C4-2B (cell line): ENCODE data around the gene COBL.

ENCODE experiments used
- ZFX ChIP-seq: fragments of 450-650 bp; IDR thresholded peaks from 2 replicates; pipeline ENCODE4 v1.6.1; 2017
- TF ChIP-seq, protein P1 (sequence below): fragments of 450-650 bp; conservative IDR thresholded peaks from 2 replicates; pipeline ENCODE4 v1.5.1; 2017; ENCODE audit warnings: mild to moderate bottlenecking

DNA sequence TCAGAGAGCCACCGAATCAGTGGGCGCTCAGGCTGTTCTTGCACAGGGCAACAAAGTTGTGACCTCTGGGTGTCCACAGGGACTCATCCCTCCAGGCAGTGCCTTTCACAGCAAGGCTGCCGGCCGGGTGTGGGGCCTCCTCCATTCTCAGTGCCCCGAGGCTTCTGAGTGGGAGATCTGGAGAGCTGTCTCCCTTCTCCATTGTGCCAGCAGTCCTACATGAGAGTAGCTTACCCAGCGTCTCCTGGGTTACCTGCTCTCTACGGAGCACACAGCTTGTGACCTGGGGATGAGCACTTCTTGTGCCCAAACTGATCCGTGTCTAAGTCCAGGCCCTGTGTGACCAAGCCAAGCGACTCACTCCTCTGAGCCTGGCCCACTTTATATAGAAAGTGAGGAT lies 293.1 kb downstream of the COBL start:
- TF ChIP-seq, protein P1, sequence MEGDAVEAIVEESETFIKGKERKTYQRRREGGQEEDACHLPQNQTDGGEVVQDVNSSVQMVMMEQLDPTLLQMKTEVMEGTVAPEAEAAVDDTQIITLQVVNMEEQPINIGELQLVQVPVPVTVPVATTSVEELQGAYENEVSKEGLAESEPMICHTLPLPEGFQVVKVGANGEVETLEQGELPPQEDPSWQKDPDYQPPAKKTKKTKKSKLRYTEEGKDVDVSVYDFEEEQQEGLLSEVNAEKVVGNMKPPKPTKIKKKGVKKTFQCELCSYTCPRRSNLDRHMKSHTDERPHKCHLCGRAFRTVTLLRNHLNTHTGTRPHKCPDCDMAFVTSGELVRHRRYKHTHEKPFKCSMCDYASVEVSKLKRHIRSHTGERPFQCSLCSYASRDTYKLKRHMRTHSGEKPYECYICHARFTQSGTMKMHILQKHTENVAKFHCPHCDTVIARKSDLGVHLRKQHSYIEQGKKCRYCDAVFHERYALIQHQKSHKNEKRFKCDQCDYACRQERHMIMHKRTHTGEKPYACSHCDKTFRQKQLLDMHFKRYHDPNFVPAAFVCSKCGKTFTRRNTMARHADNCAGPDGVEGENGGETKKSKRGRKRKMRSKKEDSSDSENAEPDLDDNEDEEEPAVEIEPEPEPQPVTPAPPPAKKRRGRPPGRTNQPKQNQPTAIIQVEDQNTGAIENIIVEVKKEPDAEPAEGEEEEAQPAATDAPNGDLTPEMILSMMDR = no peak
- TF ChIP-seq ZFX = no peak
